VCaP (cell line): ENCODE measurements around the gene SCAPER.

Source experiments
- H3K27ac ChIP-seq: fragments of 450-650 bp; 2 replicates; pipeline ENCODE4 v1.5.1; 2017
- TF ChIP-seq, protein P1 (sequence below): fragments of 450-650 bp; conservative IDR thresholded peaks from 2 replicates; pipeline ENCODE4 v1.5.1; 2017; ENCODE audit warnings: mild to moderate bottlenecking, moderate library complexity

The SCAPER gene

GRCh38 chr15:76391309-76391708 lies 513.8 kb downstream of the SCAPER start:
- TF ChIP-seq, protein P1, sequence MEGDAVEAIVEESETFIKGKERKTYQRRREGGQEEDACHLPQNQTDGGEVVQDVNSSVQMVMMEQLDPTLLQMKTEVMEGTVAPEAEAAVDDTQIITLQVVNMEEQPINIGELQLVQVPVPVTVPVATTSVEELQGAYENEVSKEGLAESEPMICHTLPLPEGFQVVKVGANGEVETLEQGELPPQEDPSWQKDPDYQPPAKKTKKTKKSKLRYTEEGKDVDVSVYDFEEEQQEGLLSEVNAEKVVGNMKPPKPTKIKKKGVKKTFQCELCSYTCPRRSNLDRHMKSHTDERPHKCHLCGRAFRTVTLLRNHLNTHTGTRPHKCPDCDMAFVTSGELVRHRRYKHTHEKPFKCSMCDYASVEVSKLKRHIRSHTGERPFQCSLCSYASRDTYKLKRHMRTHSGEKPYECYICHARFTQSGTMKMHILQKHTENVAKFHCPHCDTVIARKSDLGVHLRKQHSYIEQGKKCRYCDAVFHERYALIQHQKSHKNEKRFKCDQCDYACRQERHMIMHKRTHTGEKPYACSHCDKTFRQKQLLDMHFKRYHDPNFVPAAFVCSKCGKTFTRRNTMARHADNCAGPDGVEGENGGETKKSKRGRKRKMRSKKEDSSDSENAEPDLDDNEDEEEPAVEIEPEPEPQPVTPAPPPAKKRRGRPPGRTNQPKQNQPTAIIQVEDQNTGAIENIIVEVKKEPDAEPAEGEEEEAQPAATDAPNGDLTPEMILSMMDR = no peak
- no peak overlapping the region for H3K27ac ChIP-seq

DNA sequence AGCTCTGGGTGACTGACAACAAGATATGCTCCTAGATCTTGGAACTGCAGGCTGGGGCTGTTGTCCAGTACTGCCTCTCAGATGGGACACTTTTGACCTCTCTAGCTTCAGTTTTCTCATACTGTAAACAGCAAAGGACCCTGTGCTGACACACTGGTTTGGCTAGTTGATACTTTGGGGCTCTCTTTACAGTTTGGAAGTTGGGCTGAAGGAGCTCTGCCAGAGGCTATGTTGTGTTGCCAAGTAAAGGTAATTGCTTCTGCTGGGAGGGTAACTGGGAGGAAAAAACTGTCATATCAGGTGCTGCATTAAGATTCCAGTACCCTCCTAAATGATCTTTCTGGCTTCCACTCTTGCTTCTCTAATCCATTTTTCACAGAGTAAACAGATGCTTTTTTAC lies 514.6 kb downstream of the SCAPER start:
- no peak overlapping the region for H3K27ac ChIP-seq
- TF ChIP-seq, protein P1 = no peak

DNA sequence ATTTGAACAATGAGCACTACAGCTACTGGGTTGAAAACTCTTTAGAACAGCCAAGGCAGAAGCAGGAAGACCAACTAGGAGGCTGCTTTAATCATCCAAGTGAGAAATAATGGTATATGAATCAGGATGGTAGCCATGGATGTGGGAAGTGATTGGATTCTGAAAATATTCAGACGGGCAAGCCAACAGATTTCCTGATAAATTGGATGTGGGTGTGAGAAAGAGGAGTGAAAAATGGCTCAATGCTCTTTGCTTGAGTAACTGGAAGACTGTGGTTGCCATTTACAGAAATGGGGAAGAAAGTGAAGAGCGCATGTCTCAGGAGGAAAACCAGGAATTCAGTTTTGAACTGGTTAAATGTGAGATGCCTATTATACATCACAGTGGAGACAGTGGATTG lies 518.2 kb downstream of the SCAPER start:
- H3K27ac ChIP-seq = no peak overlapping the region

GRCh38 chr15:76386178-76386577 lies 519.0 kb downstream of the SCAPER start:
- TF ChIP-seq, protein P1 = no peak
- no peak overlapping the region for H3K27ac ChIP-seq

More for the DNA sequence above, 518.2 kb downstream of the SCAPER start:
- TF ChIP-seq, protein P1 = no peak

GRCh38 chr15:76384409-76384808 lies 520.7 kb downstream of the SCAPER start:
- H3K27ac ChIP-seq = no peak overlapping the region
- TF ChIP-seq, protein P1 = no peak

- no peak overlapping the region for H3K27ac ChIP-seq
- TF ChIP-seq, protein P1 = no peak
Observed at GRCh38 chr15:76382987-76383728, 522.0 kb downstream of the SCAPER start.

- TF ChIP-seq, protein P1 = no peak
- H3K27ac ChIP-seq = no peak overlapping the region
Observed at GRCh38 chr15:76381366-76381765, 523.8 kb downstream of the SCAPER start.
